Heart left ventricle (tissue), 13 donors: Measurements from ENCODE around the gene DPP8.

ENCODE experiments used
- CTCF ChIP-seq, 12 donors: fragments of 200-600 bp; sonication (generic) in 4 of 12; IDR thresholded peaks; one replicate each; pipeline versions ENCODE4 v1.5.0 to v1.8.0; 2018 to 2022; ENCODE audit warnings: antibody characterized with exemption in 12 of 12, mild to moderate bottlenecking in 5 of 12
- POLR2A ChIP-seq, 2 donors: fragments of 450-650 bp; IDR thresholded peaks; one replicate each; pipeline ENCODE4 v1.6.1; 2017; ENCODE audit warnings: antibody characterized with exemption in 2 of 2, mild to moderate bottlenecking in 2 of 2, moderate library complexity in 2 of 2
- donor health status: ischemic (EF 13 %, LVEDD 7.1; RV severe dilation, severe dysfunction).
- donor health status: DM: no; HTN: yes; CAD: no.
- donor health status: DM: no; HTN: no; CAD: no.
- donor health status: ischemic (EF 25% LVEDD 6.9; RV normal size, moderate dysfunction).
- donor health status: ischemic (EF 25% LVEDD 5.7; RV mildly dilated, moderate dysfunction).
- donor health status: ischemic (EF 35%, LVEDD 5.7; RV mildly dilated, moderate dysfunction).
- donor health status: nonischemic (EF 11% LVEDD 7.7; RV severe dilation, severe dysfunction).
- donor health status: DM: yes; HTN: yes; CAD: no.
- donor health status: PGD.
- donor health status: ischemic (EF 29% LVEDD 5.4; RV normal size, mild dysfunction).
- donor health status: nonischemic (EF 23%, LVEDD 6.1; RV moderate dilation, normal function).

- TF ChIP-seq CTCF (IDR thresholded peaks at IDR 0.05): no peak
- TF ChIP-seq POLR2A (IDR thresholded peaks at IDR 0.05): no peak
Observed at GRCh38 chr15:65408324-65409035, 109.0 kb downstream of the DPP8 start.
